T-helper 1 cell (primary cell): ENCODE data around the gene CACYBP.
"Not testable (repeated sequence)": the region's sequence is repeated elsewhere in the genome, so short reads cannot be mapped to it uniquely, and the experiment has no call there.

ENCODE experiments used
- DNase-seq, 5 donors: peaks; one replicate each; pipeline ENCODE4 v3.0.0-alpha.2; 2012 to 2020

The CACYBP gene

DNA sequence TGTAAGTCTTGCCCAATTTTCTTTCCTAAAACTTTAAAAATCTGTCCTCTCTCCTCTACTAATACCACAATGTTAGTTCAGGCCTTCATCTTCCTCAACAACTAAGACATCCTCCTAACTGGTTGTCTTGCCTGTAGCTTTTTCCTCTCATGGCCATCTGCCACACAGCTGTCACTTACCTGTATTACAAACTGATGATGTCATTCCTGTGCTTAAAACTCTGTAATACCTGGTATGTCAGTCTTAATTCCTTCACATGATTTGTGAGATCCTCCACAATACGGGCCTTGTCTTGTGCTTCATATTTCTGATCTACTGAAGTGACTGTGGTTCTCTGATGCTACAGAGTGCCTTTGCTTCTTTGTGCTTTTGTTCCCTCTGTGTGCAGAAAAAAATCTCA is 13.7 kb downstream of the CACYBP start:
- no peak for DNase-seq

DNA sequence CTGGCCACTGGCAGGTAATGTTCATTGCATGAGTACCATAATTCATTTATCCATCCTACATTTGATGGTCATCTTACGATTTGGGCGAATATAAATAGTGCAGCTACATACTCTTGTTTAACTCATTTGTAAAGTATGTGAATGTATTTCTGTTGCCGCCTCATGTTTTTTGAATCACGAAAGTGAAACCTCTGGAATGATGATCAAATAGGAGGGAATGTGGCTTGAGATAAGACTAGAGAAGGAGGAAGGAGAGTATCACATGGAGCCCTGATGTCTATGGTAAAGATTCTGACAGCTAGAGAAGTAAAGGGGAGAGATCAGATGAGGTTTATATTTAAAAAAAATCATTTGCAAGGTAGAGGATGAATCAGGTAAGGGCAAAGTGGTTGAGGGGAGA is 15.5 kb downstream of the CACYBP start:
- no peak for DNase-seq

DNA sequence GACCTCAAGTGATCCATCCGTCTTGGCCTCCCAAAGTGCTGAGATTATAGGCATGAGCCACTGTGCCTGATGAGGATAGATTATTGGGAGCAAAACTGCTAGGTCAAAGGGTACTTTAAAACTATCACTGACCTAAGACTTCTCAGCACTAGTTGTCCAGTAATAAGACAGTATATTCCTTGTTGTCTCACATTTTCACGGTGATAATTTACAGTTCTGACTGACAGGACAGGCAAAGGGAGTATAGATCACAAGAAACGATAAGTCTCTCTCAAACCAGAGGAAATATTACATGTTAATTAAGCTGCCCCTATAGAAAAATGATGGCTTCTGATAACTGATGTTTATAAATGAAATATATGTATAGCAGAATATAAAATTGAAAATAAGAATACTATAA is 19.8 kb downstream of the CACYBP start:
- no peak for DNase-seq

DNA sequence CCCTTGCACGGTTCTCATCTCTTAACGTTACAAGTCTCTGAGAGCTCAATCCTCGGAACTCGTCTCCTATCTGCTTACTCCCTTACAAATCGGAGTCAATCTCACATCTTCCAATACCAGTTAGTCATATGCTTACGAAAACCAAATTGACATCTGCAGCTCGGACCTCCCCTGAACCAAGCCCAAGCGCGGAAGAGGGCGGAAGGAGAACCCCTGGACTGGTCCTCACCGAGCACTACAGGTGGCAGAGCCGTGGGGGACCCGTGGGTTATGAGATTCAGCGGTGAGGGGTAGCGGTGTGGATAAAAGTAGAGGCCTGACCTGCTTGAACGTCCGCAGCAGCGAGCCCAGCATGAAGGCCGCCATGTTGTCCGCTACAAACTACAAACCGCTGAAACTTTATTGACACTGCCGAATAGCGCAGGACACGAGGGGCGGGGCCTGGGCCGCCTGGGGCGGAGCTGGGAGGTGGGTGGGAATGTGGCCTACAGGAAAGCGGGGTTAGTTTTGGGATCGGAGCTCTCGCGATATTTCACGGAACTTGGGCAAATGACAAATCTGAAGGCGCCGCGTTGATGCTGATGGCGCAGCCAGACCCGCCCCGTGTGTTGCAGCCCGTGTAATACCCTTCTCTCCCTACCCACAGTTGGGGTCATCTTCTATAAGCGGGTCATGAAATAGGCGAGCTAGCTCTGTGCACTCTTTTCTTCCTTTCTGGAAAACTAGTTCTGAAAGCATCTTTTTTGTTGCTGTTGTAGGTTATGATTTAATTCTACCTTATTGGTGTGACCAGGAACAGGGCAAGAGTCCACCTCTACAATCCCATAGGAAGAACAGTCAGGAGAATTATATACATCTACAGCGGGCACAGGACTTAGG is 23.5 kb downstream of the CACYBP start, which contains the start of gene MRPS14:
Gene MRPS14 (minus strand): TSS at position 383 of the 879 bp plus-strand sequence. CDS start 17 bp downstream, at position 366.
- peak; percentile 95 to 98 (median 97) for DNase-seq

DNA sequence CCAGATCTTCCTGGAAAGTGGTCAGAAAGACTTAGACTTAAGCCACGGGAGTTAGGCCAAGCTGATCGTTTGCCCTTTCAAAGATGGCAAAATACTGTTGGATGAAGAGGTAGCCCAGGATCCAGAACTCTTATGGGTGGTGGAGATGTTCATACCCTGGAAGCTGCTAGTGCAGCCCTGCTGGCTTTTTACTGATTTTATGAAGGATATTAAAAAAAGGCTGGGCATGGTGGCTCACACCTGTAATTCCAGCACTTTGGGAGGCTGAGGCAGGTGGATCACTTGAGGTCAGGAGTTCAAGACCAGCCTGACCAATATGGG is 24.1 kb downstream of the CACYBP start:
- not testable (repeated sequence) for DNase-seq

DNA sequence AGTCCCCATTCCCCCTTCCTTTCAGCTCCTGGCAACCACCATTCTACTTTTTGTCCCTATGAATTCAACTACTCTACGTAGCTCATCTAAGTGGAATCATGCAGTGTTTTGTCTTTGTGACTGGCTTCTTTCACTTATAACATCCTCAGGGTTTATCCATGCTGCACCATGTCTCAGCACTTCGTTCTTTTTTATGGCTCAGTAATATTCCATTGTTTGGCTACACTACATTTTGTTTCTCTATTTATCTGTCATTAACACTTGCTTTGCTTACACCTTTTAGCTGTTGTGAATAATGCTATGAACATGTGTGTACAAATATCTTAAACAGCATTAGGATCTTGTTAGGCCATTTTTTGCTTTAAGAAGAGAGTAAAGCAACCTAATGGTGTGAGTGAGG is 25.0 kb downstream of the CACYBP start:
- DNase-seq: no peak

DNA sequence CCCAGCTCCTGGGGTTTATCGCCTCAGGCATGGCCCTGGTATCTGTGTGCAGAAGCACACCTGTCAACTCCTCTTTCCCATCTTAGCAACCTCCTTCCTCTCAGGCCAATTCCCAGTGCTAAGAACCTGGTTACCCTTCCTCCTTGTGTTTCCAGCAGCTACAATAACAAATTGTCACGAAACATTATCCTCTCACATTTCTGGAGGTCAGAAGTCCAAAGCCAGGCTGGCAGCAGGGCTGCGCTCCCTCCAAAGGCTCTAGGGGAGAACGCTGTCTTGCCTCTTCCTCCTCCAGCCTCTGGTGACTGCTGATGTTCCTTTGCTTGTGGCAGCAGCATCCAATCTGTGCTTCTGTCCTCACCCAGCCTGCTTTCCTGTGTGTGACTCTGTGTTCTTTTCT is 34.2 kb downstream of the CACYBP start:
- DNase-seq: no peak

DNA sequence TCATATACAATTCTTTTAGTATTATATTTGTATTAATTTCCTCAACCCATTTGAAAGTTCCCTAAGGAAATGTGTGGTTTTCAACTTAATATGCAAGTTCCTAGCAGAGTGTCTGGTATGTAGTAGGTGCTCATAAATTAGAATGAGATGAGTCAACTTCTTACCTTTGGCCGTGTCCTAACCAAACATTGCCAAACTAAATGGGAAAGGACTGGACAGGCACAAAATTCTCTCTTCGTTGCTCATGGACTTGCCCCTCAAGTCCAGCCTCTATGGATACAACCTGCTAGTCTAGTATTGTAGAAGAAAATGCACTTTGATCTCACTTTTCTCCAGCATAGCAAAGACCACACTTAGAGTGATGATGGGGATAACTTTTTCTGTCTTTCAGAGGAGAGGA is 35.0 kb downstream of the CACYBP start:
- no peak for DNase-seq

DNA sequence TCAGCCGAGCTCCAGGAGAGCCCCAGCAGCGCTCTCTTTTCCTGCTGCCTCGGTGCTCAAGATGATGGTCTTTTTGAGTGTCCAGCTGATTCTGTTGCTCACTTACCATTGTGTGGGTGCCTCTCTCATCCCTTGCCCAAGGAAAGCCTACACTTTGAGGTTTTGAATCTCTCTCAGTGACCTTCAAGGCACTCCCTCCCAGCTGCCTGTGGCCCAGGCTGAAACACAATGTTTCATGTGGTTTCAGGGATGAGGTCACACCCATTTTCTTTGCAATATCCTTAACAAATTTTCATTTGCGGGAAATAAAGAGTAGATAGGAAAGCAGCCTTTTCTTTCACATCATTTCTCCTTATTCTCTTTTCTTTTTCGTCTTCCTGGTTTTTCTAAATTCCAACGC is 36.1 kb downstream of the CACYBP start:
- no peak for DNase-seq

DNA sequence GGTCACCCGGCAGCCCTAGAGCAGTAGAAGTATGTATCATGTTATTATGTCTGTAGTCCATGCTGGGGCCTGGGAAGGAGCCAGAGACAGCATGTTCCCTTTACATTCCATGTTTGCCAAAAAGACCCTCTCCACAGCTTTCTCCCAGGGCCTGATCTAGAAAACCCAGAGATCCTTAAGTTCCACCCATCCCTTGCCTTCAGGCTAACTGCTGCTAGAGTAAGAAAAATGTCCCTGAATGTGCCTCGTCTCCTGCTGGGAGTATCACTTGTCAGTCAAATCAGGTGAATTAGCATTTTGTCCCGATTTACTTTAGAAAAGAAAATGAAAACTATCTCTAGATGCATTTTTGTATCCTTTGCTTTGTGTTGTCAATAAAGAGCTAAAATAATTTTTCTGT is 36.7 kb downstream of the CACYBP start:
- DNase-seq: no peak

DNA sequence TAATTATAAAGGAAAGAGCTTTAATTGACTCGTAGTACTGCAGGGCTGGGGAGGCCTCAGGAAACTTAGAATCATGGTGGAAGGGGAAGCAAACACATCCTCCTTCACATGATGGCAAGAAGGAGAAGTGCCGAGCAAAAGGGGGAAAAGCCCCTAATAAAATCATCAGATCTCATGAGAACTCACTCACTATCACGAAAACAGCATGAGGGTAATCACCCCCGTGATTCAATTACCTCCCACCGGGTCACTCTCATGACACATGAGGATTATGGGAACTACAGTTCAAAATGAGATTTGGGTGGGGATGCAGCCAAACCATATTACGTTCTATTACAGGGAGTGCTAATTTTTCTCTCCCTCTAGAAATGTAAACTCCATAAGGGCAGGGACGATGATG is 37.7 kb downstream of the CACYBP start:
- no peak for DNase-seq

DNA sequence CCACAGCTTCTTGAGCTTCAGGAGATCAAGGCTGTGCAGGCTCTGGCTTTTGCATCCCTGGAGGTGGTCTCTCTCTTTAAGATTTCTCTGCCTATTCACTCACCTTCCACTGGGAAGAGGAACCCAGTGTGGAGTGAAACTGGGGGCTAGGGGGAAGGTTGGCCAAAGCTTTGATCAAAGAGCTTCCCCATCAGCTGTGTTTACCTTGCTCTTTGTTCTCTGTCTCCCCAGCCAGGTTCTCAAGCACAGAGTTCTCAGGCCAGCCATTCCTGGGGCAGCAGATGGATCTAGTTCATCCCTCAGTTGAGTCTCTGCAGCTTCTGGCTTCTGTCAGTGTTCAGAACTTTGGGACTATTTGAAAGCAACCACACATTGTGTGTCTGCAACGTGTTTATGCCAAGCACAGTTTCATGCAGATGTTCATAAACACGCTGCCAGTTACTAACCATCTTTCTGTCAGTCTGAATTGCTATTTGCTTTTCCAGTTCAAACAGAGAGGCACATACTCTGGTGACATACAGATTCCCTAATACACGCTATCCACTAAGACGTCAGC is 40.7 kb downstream of the CACYBP start:
- no peak for DNase-seq

DNA sequence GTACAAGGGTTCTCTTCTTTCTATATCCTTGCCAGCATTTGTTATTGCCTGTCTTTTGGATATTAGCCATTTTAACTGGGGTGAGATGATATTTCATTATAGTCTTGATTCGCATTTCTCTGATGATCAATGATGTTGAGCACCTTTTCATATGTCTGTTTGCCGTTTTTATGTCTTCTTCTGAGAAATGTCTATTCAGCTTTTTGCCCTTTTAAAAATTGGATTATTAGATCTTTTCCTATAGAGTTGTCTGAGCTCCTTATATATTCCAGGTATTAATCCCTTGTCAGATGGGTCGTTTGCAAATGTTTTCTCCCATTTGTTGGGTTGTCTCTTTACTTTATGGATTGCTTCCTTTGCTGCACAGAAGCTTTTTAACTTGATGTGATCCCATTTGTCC is 42.9 kb downstream of the CACYBP start:
- DNase-seq: no peak

DNA sequence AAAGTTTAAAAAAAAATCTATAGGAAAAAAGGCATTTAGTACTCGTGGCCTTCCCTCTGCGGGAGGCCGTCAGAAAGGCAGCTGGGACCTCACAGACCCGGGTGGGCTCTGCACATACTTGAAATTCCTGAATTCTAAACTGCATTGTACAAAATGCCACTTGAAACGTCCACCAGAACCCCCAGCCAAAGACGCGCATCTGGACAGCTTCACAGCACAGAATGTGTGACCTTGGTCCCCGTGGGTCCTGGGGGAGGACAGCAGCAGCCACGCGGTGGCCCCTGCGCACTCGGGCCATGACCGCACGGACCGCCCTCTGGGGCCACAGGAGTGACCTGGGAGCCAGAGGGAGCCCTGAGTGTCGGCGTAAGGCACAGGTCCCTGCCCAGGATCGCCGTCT is 44.1 kb downstream of the CACYBP start:
- DNase-seq: no peak

DNA sequence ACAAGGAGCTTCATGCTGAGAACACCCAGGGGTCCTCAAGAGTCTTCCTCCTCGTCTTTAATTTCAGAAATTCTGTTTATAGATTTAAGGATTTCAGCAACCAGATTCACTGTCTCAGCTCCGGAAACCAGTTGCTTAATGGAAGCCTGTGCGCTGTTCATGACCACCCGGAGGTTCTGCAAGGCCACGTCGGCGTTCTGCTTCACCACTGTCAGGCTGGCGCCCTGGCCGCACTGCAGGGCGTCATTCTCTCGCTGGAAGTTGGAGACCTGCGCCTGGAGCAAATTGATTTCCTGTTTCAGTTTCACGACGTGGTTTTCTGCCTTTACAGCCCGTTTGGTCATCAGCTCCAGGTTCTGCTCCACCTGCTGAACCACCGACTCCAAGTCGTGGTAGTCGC is 44.8 kb downstream of the CACYBP start:
- DNase-seq: not testable (repeated sequence)

DNA sequence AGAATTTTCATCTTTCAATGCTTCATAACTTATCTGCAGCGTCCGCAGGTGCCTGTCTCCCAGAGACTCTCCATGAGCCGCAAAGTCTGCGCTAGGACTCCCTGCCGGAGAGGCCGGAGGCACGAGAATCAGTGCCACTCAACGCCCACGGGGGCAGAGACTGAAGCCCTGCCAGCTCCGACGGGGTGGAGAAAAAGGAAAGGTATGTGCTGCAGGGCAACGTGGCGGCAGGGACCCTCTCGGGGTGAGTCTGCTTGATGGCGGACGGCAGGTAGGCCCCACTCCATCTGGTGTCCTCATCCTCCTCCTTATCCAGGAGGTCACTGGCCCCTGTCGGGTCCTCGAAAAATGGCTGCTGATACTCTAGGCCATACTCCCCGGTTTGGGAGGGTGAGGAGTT is 45.4 kb downstream of the CACYBP start:
- DNase-seq: no peak

DNA sequence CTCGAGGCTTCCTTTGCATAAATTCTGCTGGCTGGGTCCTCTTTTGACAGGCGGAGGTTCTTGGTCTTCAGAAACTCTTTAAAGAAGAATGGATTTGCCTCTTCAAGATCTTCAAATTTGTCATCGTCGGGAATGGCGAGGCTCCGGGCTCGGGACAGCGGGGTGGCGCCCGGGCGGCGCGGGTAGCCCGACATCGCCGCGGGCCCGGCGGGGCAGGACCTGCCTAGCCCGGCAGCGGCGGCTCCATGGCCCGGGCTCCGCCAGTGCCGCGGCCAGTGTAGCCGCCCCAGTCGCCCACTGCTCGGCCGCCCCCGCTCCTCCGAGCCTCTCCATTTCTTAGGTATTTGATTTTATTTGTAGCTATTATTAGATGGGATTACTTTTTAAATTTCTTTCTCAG is 45.8 kb downstream of the CACYBP start:
- DNase-seq: no peak

DNA sequence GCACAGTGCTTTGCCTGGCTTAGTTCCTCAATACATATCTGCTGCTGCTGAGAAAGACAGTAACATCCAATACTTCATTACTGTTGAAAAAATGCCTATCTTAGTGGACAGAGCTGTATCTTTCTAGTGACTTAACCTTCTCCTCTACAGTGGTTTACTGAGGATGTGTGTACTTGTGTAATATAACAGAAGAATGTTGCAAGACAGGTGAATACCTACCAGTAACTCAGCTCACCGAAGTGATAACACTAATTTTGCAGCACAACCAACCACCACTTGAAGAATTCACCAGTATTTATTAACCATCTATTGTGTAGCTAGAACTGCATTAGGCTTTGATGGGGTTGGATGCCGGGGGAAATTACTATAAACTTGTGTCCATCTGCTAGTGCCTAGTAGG is 51.2 kb downstream of the CACYBP start:
- DNase-seq: no peak

DNA sequence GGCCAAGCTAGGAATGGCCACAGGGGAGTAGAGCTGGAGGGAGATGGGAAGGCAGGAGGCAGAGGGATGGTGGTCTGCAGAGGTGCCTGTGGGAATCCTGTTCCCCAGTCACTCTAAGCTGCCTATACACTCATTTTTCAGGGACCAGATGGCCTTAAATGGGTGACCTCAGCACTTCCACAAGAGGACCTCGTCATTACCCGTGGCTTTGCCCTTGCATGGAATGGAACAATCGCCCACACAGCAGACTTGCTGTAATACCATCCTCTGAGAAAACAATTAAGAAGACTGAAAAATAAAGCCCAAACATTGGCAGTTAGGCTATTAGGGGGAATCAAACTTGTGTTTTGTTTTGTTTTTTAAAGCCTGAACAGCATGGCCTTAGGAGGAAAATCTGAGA is 55.0 kb downstream of the CACYBP start:
- DNase-seq: no peak
